ENCODE results near the gene FBN3.

The FBN3 gene

GRCh38 chr19:8087876-8088275 lies 61.5 kb downstream of the FBN3 start:
- no peak for ATAC-seq

DNA sequence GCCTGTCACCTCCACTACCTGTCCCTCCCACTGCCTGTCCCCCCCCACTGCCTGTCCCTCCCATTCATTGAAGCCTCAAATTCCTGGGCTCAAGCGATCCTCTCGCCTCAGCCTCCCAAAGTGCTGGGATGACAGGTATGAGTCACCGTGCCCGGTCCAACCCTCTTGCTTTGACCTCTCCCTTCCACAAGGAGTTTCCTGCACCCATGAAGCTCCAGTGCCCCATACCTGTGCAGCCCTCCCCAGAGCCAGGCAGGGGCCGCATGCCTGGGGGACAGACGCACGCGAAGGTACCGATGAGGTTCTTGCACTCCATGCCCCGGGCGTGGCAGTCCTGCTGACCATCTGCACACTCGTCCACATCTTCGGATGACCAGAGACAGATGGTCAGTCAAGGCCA lies 62.5 kb downstream of the FBN3 start:
- ATAC-seq: no peak

DNA sequence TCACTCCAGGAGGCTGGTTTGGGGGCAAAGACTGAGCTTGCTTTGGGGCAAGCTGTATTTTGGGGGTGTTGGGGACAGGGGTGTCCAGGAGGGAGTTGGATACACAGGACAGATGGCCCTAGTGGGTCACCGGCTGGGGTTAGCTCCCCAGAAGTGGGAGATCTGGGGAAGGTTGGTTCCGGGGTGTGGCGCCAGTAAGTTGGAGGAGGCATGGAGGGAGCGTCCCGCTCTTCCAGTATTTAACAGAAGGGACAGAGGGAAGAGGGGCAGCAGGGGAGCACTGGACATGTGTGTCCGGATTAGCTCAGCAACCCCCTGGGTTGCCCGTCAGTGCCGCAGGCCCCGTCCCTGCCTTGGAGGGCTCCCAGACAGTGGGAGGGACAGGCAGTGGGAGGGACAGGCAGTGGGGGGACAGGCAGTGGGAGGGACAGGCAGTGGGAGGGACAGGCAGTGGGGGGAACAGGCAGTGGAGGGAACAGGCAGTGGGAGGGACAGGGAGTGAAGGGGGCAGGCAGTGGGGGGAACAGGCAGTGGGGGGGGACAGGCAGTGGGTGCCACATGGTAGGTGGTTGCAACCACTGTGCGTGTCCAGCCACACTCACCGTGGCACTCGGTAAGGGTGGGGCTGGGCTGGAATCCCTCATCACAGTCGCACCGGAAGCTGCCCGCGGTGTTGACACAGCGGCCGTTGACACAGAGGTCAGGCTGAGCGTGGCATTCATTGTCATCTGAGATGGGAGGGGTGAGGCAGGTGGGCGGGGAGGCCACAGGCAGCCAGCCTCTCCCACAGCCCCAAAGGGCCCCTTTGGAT lies 63.6 kb downstream of the FBN3 start:
- ATAC-seq: no peak

DNA sequence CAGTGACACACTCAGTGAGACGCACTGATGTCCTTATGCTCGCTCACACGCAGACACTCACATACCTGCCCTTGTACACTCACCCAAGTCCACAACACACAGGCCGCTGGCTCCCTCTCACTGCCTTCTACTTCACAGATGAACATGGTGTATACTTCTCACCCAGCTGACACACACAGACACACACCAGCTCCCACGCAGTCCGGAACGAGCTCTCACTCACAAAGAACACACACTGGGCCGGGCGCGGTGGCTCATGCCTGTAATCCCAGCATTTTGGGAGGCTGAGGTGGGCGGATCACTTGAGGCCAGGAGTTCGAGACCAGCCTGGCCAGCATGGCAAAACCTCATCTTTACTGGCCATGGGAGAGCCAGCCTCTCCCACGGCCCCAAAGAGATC lies 65.2 kb downstream of the FBN3 start:
- ATAC-seq: no peak

- no peak for ATAC-seq
These were observed 66.3 kb downstream of the FBN3 start for GRCh38 chr19:8083141-8083540.

GRCh38 chr19:8081569-8082550 lies 67.5 kb downstream of the FBN3 start:
- ATAC-seq: no peak

GRCh38 chr19:8080832-8081231 lies 68.6 kb downstream of the FBN3 start:
- no peak for ATAC-seq

DNA sequence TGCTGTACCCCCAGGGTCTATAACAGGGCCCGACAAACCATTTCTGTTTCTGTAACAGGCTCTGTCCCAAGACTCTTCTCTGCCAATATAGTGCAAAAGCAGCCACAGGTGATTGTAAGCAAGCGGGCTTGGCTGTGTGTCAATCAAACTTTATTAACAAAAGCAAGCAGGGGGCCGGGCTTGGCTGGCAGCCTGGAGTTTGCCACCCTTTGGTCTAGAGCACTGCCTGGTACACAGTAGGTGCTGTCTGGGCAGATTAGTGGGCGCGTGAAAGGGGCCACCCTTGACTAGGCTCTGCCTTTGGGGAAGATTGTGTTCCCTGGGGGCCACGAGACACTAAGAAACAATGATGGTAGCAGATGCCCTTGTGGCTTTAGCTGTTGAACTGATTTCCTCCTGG lies 69.4 kb downstream of the FBN3 start:
- no peak for ATAC-seq

DNA sequence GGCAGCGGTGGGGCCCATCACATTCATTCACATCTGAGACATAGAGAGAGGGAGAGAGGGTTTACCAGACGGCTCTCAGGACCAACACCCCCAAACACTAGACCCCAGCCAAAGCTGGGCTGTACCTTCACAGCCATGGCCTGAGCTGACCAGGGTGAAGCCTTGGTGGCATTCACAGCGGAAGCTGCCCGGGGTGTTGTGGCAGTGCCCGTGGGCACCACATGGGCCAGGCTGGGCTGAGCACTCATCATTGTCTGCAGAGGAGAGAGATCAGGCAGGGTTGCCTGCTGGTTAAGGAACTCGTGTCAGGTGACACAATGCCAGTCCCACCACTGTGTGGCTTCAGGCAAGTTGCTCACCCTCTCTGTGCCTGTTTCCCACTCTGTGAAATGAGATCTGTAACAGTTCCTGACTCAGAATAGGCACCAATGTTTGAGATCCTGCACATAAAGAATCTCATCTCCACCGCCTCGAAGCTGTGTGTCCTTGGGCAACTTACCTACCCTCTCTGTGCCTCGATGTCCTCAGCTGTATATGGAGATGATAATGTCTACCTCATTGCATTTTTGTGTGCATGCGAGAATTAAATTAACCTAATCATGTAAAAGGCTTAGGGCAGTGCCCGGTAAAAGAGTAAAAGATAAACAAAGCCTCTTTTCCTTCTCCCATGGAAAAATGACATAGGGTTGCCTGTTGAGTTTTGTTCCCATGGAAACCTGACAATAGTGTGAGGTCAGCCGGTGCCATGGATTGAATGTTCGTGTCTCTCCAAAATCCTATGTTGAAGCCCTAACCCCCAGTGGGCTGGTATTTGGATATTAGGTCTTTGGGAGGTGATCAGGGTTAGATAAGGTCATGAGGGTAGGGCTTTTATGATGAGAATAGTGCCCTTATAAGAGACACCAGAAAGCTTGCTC lies 74.0 kb downstream of the FBN3 start:
- no peak for ATAC-seq

DNA sequence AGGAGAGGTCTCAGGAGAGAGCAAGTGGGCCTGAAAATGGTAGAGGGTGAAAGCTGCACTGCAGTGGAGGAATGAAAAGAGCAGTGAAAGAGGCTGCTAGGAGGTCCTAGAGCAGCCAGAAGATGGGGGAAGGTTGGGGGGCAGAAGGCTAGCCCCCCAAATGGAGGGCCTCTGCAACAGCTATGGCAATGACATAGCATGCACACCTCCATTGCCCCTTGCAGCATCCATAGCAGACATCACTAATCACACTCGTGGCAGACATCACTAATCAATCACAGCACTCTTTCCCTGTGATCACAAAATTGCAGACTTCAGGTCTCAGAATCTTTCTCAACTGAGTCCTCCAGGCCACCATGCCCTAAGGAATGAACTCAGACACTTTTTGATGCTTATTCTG lies 74.9 kb downstream of the FBN3 start:
- ATAC-seq: no peak

- no peak for ATAC-seq
These were observed 77.5 kb downstream of the FBN3 start for GRCh38 chr19:8071912-8072311.

DNA sequence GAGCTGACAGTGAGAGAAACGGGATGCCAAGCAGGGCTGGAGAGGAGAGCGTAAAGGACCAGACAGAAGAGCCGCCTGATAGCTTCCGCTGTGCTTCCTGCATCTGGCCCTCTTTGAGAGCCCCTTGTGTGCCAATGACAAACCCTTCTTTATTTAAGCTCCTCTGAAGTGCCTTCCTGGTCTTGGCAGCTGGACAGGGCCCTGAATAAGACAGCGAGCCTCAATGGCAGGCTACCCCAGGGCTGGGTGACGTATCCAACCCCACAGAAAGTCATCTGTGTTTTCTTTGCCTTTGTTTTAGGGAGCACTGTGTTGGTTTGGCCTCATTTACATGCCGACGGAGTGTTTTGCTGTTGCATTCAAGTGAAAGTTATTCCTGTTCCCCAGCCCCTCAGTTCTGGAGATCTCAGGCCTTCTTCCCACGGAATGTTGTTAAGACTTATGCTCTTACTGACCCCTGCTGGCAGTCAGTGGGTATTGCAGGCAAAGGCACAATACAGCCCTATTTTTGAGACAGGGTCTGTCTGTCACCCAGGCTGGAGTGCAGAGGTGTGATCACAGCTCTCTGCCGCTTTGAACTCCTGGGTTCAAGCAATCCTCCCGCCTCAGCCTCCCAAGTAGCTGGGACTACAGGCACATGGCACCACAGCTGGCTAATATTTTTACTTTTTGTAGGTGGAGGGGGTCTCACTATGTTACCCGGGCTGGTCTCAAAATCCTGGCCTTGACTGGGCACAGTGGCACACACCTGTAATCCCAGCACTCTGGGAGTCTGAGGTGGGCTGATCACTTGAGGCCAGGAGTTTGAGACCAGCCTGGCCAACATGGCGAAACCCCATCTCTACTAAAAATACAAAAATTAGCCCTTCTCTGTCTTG lies 80.1 kb downstream of the FBN3 start:
- no peak for ATAC-seq

GRCh38 chr19:8065875-8066261 lies 83.5 kb downstream of the FBN3 start:
- ATAC-seq: no peak

DNA sequence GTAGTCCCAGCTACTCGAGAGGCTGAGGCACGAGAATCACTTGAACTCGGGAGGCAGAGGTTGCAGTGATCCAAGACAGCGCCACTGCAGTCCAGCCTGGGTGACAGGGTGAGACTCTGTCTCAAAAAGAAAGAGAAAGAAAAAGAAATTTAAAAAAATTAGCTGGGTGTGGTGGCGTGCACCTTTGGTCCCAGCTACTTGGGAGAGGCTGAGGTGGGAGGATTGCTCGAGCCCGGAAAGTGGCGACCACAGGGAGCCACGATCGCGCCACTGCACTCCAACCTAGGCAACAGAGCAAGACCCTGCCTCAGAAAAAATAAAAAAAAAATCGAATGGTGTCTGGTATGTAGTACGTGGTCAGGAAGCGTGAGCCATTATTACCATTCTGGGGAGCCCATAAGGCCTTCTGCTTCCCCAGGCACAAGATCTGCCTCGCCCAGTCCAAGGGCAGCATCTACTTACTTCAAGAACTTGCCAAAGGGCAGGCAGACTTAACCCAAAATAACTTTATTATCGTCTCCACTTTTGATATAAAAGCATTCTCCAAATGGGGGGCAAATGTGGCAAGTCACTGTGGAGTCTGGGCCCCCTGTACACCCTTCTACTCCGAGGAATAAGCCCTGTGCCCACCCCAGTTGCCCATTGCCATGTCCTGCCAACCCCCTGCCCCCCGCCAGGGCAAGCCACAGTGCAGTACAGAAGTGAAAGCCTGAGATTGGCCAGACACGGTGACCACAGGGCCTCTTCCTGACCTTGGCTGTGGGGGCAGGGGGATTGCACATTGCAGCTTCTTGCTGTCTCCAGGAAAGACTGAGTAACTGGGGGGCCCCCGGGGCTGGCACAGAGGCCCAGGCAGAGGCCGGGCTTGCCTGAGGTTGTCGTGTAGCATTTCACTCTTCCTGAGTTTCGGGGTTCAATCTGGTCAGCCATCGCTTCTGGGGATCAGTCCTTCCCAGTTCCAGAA lies 84.2 kb downstream of the FBN3 start:
- no peak for ATAC-seq

GRCh38 chr19:8057545-8058270 lies 91.7 kb downstream of the FBN3 start:
- no peak for ATAC-seq

DNA sequence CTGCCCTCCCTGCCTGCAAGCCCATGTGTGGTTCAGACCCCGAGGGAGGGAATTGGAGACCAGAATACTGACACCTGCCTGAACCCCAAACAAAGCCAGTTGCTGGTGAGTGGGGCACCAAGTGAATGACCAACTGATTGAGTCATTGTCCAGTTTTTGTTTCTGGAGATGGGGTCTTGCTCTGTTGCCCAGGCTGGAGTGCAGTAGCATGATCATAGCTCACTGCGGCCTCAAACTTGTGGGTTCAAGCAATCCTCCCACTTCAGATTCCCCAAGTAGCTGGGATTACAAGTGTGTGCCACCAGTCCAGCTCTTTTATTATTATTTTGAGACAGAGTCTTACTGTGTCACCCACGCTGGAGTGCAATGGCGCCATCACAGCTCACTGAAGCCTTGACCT lies 92.9 kb downstream of the FBN3 start:
- ATAC-seq: no peak

DNA sequence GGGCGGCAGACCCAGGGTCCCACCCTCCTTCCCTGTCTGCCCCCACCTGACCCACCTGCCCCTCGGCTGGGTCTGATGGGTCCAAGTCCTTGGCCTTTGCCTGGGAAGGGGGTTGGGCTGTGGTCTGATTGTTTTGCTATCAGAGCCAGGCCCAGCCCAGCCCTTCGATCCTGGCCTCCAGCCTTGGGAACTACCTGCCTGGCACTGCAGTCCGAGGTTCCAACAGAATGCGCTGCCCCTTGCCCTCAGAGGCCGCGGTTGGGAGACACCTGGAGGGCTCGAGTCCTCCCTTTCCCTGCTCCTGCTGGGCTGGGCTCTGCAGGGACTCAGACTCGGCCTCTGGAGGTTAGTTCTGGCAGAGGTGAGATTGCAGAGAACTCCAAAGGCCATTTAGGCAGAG lies 95.2 kb downstream of the FBN3 start:
- ATAC-seq: no peak

DNA sequence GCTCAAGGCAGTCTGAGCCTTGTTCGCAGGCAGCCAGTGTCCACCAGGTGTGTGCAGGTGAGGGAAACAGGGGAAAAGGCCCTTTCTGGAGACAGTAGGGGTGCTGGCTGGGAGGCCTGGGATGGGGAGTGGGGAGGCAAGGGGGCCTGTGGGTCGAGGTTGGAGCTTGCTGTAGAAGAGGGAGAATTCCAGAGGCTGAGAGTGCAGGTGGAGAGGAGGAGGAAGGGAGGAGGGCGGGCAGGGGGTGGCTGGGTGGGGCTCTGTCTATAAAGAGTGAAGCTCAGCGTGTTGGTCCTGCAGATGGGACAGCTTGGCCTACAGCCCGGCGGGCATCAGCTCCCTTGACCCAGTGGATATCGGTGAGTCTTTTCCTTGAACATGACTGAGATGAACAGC lies 96.9 kb downstream of the FBN3 start, which contains the start of gene CCL25:
CCL25 (plus strand) TSS at position 297 of the 396 bp plus-strand sequence. CDS start 290 bp downstream, outside the sequence.
- ATAC-seq: no peak

- ATAC-seq: peak; percentile 88 to 89
These were observed 98.9 kb downstream of the FBN3 start for GRCh38 chr19:8050274-8051096.
